Erythroblast (primary cell): ENCODE results near the gene ANAPC16.

Source experiments
- GATA1 ChIP-seq: IDR thresholded peaks from 2 replicates; pipeline ENCODE4 v1.6.1; 2011; ENCODE audit warnings: low read depth, mild to moderate bottlenecking, control low read depth, low read length, moderate library complexity
- POLR2A ChIP-seq: IDR thresholded peaks from 2 replicates; pipeline ENCODE4 v1.6.1; 2011; ENCODE audit warnings: mild to moderate bottlenecking, low read length

- TF ChIP-seq POLR2A: no peak
- no peak for TF ChIP-seq GATA1
Measured at GRCh38 chr10:72250666-72251065, 34.9 kb downstream of the ANAPC16 start.
